NCI-H446 treated with DMSO at 0.1 percent for 48 hours (cell line): ENCODE results near the gene FAM131A.

Experiments used
- DNase-seq: peaks from one replicate; lab custom pipeline; 2025; lab: John Stamatoyannopoulos, UW

The FAM131A gene

DNA sequence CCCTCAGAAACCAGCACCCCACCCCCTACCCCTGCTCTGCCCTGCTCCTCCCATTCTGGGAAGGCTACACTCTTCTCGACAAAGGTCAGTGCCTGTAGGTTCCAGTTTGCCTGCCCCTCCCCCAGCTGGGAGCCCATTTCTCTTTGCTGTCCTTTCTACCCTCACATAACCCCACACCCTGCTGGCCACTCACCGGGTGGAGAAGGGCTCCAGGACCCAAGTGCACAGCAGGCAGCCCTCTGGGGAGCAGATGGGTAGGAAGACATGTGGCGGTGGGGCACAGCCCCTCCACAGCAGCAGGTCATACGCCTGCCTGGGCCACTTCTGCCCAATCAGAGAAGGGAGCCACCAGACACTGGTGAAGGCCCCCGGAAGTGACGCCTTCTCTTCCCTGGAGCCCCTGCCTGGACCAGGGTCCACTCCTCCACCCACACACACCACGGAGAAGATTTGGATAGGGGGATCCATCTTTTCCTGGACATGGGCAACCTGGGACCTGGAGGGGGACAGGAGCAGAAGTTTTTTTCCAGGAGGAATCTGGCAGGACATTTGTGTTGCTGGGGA is 40.6 kb downstream of the FAM131A start, which contains the start of gene THPO:
Gene THPO (minus strand): TSS at position 326 of the 564 bp plus-strand sequence. CDS start 1,948 bp downstream, outside the sequence.
- no peak for DNase-seq

DNA sequence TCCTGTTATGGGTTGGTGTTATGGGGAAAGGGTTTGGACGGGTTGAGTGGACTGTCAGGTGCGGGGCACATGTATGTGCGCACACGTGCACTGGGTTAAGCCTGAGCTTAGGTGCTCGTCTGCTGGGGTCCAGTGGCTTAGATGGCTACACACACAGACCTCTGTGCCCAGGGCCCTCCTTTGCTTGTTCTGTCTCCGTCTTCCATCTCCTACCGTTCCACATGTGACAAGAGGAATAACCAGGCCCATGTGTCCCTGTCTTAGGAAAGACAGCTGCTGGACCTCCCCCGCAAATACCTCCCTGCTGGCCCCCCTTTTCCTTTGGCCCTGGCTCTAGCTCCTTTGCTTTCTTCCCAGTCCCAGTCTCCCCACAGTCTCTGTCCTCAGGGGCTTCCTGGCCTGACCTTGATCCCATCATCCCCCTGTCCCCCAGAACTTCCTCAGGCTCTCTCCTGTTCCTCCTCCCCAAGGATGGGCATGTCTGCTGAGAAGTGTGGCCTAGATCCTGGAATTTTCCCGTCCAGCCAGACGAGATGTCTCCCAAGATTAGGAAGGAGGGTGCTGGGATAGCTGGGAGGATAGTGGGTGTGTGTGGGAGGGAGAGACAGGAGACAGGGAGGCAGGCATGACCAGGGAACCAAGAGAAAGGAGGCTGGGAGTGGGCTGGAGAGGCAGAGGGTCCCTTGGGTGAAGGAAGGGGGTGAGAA is 41.4 kb downstream of the FAM131A start:
- no peak for DNase-seq

GRCh38 chr3:184379358-184380184 is 42.2 kb downstream of the FAM131A start, which contains the start of gene CHRD:
TSS of gene CHRD (plus strand) at chr3:184380054. CDS start at chr3:184380319, 265 bp downstream.
- DNase-seq: no peak

DNA sequence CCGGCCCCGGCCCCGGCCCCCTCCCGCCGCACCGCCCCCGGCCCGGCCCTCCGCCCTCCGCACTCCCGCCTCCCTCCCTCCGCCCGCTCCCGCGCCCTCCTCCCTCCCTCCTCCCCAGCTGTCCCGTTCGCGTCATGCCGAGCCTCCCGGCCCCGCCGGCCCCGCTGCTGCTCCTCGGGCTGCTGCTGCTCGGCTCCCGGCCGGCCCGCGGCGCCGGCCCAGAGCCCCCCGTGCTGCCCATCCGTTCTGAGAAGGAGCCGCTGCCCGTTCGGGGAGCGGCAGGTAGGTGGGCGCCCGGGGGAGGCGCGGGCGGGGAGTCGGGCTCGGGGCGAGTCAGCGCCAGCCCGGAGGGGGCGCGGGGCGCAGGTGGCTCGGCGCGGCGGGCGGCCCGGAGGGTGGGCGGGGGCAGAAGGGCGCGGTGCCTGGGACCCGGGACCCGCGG is 42.8 kb downstream of the FAM131A start:
- no peak for DNase-seq

DNA sequence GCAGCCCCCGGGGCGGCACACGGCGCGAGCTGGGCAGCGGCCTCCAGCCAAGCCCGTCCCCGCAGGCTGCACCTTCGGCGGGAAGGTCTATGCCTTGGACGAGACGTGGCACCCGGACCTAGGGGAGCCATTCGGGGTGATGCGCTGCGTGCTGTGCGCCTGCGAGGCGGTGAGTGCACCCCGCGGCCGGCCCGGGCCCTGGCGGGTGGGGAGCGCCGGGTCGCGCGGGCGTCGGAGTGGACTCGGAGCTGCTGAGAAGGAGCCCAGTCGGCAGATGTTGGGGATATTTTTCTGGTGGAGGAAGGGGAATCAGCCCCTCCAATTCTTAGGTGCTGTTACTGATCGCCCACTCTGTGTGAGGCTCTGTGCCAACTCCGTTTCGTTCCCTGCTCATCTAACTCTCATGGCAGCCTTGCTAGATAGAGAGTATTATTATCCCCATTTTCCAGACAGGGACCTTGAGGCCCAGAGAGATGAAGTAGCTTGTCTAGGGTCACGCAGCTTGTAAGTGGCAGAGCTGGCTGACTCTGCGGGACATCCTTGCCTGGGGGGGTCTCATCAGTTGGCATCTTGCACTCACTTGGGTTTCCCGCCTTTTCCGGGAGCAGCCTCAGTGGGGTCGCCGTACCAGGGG is 43.3 kb downstream of the FAM131A start:
- no peak for DNase-seq

- no peak for DNase-seq
These were observed 44.1 kb downstream of the FAM131A start for GRCh38 chr3:184381261-184382224.

DNA sequence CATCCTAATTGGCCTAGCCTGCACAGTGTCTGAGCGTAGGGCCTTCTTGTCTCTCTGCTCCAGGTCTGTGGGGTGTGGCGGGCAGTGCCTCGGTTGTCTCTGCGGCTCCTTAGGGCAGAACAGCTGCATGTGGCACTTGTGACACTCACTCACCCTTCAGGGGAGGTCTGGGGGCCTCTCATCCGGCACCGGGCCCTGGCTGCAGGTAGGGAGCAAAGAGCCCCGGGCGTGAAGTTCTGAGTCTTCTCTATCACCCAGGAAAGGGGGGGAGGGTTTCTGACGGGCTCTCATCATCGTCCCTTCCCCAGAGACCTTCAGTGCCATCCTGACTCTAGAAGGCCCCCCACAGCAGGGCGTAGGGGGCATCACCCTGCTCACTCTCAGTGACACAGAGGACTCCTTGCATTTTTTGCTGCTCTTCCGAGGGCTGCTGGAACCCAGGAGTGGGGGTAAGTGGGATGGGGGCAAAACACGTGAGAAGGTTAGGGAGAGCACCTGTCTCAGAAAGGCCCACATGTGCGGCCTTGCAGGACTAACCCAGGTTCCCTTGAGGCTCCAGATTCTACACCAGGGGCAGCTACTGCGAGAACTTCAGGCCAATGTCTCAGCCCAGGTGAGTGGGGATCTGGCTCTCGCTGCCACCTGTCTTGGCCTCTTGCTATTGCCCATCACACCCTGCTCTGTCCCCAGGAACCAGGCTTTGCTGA is 45.1 kb downstream of the FAM131A start:
- DNase-seq: no peak

GRCh38 chr3:184383033-184383740 is 45.8 kb downstream of the FAM131A start:
- DNase-seq: no peak

- no peak for DNase-seq
These were observed 46.9 kb downstream of the FAM131A start for GRCh38 chr3:184384342-184384741.

GRCh38 chr3:184384856-184385422 is 47.5 kb downstream of the FAM131A start:
- no peak for DNase-seq

GRCh38 chr3:184386047-184386806 is 48.8 kb downstream of the FAM131A start:
- no peak for DNase-seq

DNA sequence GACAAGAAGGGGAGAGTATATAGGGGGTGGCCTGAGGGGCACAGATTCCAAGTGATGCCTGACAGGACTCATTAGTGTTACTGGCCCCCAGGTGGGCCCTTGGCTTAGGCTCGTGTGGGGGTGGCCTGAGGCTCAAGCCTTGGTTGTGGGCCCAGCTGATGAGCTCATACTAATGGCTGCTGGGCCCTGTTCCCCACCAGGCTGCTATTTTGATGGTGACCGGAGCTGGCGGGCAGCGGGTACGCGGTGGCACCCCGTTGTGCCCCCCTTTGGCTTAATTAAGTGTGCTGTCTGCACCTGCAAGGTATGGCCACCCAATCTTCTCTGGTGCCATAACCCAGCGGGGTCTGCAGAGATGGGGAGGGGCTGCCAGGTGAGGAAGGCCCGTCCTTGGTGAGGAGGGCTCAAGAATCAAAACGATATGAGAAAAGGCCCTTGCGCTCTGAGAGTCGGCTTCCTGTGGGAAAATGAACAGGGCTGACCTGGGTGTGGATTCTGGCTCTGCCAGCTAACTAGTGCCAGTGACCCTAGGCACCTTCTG is 49.8 kb downstream of the FAM131A start:
- no peak for DNase-seq

DNA sequence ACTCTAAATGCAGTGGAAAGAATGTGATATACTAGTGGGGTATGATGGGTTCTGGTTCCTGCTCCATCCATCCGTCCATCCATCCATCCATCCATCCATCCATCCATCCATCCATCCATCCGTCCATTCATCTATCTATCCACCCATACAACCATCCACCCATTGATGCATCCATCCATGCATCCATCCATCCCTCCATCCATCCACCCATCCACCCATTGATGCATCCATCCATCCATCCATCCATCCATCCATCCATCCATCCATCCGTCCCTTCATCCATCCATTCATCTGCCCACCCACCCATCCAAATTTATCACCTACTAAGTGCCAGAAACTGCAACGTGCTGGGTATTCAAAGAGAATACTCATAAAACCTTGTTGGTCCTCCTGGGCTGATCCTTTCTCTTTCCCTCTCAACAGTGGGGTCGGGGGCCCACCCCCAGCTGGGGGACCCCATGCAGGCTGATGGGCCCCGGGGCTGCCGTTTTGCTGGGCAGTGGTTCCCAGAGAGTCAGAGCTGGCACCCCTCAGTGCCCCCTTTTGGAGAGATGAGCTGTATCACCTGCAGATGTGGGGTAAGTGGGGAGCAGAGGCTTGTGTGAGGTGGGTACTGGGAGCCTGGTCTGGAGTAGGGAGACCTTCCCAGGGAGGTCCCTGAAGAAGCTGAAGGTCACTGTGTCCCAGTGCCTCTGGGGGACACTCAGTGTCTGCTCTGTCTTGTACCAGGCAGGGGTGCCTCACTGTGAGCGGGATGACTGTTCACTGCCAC is 51.0 kb downstream of the FAM131A start:
- no peak for DNase-seq

DNA sequence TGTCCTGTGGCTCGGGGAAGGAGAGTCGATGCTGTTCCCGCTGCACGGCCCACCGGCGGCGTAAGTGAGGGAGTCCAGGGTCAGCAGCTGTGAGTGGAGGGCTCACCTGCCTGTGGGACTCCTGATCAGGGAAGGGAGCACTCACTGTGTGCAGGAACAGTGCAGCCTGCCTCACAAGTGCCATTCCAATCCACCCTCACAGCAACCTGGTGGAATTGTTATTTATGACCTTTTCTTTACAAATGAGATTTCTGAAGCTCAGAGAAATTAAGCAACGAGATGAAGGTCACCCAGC is 51.5 kb downstream of the FAM131A start:
- DNase-seq: no peak

DNA sequence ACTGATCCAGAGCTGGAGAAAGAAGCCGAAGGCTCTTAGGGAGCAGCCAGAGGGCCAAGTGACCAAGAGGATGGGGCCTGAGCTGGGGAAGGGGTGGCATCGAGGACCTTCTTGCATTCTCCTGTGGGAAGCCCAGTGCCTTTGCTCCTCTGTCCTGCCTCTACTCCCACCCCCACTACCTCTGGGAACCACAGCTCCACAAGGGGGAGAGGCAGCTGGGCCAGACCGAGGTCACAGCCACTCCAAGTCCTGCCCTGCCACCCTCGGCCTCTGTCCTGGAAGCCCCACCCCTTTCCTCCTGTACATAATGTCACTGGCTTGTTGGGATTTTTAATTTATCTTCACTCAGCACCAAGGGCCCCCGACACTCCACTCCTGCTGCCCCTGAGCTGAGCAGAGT is 52.0 kb downstream of the FAM131A start:
- no peak for DNase-seq

GRCh38 chr3:184389935-184390528 is 52.6 kb downstream of the FAM131A start:
- DNase-seq: no peak

DNA sequence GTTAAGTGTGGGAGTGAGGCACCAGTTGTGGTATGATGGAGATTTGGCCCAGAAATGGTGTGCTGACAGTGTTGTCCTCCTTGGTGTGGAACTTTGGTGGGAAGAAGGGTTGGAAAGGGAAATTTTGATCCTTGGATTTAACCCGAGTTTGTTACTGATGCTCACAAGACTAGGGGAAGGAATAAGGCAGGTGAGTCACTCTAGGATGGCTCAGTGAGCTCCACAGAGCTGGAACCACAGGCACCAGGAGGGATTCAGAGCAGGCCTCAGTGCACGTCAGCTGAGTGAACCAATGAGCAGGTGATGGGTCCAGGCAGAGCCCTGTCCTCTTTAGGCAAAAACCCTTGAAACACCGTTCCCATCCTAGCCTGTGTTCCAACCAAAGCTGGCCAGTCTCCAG is 53.9 kb downstream of the FAM131A start:
- DNase-seq: no peak

DNA sequence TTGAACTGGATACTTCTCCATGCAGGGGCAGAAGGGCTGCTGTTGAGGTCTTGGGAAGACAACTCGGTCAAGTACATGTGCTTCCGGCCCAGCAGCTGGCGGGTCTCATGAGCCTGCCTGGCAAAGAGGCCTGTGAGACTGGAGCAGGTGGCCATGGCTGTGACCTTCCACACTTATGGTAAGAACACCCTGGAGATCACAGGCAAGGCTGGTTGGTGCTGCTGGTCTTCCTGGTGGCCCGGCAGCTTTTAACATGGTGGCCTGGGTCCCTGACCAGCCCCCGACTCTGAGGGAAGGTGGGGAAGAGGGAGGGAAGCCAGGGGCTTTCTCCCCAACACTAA is 57.9 kb downstream of the FAM131A start:
- DNase-seq: no peak
